HL-60 (cell line): ENCODE results near the gene DNM3.

Source experiments
- DNase-seq, 2 experiments: peaks; one replicate each; pipeline ENCODE4 v3.0.0-alpha.2; 2010 to 2020; ENCODE audit warnings: low read depth in 1 of 2, low spot score in 1 of 2
- H3K27ac ChIP-seq: fragments of 250-450 bp; sonication (Bioruptor Pico); replicated peaks from 2 replicates; pipeline ENCODE4 v1.5.1; 2020; ENCODE audit warnings: mild to moderate bottlenecking, moderate library complexity
- H3K27me3 ChIP-seq: fragments of 250-450 bp; sonication (Bioruptor Pico); 2 replicates; pipeline ENCODE4 v1.5.1; 2021; ENCODE audit warnings: mild to moderate bottlenecking, moderate library complexity; ENCODE audit not compliant: insufficient read depth, poor library complexity, severe bottlenecking
- H3K4me3 ChIP-seq: replicated peaks from 2 replicates; pipeline ENCODE4 v1.5.1; 2011; ENCODE audit warnings: mild to moderate bottlenecking, control low read depth, low read length; ENCODE audit not compliant: insufficient read depth
- GABPA ChIP-seq: IDR thresholded peaks from 2 replicates; pipeline ENCODE4 v1.6.1; 2012; ENCODE audit warnings: low read depth
- POLR2AphosphoS5 ChIP-seq: IDR thresholded peaks from 2 replicates; pipeline ENCODE4 v1.6.1; 2012; ENCODE audit warnings: low read depth
- SPI1 ChIP-seq: IDR thresholded peaks from 2 replicates; pipeline ENCODE4 v1.6.1; 2012; ENCODE audit warnings: low read depth, mild to moderate bottlenecking, borderline replicate concordance
- TF ChIP-seq, protein P1 (sequence below): IDR thresholded peaks from 2 replicates; pipeline ENCODE4 v1.6.1; 2012; ENCODE audit warnings: low read depth; ENCODE audit not compliant: insufficient replicate concordance
- TF ChIP-seq, protein P2 (sequence below): IDR thresholded peaks from one replicate; pipeline ENCODE4 v1.5.1; 2011; ENCODE audit warnings: low read length, control low read depth, inconsistent platforms; ENCODE audit not compliant: insufficient read depth

The DNM3 gene

DNA sequence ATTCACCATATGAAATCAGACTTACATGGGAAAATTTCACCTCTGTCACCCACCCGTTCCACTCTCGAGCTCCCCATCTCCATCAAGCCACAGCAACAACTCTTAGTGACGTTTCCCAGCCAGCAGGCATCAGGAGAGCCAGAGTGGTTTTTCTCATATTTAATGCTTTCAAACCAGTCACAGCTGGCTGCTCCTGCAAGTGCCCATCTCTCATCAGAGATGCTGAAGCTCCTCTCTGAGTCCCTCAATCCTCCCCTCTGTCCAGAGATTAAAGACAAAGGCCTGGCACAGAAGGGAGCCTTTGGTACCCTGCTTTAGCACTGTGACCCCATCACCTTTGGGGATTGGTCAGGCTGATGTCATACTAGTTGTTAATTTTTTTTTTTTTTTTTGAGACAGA lies 277.3 kb downstream of the DNM3 start:
- Histone ChIP-seq H3K4me3 (no peak overlapping the region), H3K27me3 (no peaks in the 10 kb centered on the region), H3K27ac (no peak overlapping the region)
- TF ChIP-seq, protein P1, sequence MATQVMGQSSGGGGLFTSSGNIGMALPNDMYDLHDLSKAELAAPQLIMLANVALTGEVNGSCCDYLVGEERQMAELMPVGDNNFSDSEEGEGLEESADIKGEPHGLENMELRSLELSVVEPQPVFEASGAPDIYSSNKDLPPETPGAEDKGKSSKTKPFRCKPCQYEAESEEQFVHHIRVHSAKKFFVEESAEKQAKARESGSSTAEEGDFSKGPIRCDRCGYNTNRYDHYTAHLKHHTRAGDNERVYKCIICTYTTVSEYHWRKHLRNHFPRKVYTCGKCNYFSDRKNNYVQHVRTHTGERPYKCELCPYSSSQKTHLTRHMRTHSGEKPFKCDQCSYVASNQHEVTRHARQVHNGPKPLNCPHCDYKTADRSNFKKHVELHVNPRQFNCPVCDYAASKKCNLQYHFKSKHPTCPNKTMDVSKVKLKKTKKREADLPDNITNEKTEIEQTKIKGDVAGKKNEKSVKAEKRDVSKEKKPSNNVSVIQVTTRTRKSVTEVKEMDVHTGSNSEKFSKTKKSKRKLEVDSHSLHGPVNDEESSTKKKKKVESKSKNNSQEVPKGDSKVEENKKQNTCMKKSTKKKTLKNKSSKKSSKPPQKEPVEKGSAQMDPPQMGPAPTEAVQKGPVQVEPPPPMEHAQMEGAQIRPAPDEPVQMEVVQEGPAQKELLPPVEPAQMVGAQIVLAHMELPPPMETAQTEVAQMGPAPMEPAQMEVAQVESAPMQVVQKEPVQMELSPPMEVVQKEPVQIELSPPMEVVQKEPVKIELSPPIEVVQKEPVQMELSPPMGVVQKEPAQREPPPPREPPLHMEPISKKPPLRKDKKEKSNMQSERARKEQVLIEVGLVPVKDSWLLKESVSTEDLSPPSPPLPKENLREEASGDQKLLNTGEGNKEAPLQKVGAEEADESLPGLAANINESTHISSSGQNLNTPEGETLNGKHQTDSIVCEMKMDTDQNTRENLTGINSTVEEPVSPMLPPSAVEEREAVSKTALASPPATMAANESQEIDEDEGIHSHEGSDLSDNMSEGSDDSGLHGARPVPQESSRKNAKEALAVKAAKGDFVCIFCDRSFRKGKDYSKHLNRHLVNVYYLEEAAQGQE: no peak
- TF ChIP-seq, protein P2, sequence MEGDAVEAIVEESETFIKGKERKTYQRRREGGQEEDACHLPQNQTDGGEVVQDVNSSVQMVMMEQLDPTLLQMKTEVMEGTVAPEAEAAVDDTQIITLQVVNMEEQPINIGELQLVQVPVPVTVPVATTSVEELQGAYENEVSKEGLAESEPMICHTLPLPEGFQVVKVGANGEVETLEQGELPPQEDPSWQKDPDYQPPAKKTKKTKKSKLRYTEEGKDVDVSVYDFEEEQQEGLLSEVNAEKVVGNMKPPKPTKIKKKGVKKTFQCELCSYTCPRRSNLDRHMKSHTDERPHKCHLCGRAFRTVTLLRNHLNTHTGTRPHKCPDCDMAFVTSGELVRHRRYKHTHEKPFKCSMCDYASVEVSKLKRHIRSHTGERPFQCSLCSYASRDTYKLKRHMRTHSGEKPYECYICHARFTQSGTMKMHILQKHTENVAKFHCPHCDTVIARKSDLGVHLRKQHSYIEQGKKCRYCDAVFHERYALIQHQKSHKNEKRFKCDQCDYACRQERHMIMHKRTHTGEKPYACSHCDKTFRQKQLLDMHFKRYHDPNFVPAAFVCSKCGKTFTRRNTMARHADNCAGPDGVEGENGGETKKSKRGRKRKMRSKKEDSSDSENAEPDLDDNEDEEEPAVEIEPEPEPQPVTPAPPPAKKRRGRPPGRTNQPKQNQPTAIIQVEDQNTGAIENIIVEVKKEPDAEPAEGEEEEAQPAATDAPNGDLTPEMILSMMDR: no peak
- TF ChIP-seq GABPA: no peak
- TF ChIP-seq POLR2AphosphoS5: no peak
- no peak for TF ChIP-seq SPI1
- DNase-seq: no peak

DNA sequence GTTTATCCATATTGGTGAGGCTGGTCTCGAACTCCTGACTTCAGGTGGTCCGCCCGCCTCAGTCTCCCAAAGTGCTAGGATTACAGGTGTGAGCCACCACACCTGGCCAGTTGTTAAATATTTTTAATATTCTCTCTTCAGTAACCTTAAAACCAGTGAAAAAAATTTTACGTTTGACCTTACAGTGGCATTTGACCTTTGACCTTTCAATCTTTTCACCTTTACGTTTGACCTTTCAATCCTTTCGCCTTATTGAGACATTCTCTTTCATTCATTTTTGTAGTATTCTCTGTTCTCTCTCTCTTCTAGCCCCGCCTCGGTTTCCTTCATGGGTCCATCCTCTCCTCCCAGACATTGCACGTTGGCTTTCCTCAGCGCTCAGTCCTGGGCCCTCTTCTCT lies 277.9 kb downstream of the DNM3 start:
- no peak for DNase-seq
- Histone ChIP-seq H3K4me3 (no peak overlapping the region), H3K27me3 (no peaks in the 10 kb centered on the region), H3K27ac (no peak overlapping the region)
- TF ChIP-seq, protein P2: no peak
- TF ChIP-seq POLR2AphosphoS5 (no peak), GABPA (no peak), SPI1 (no peak)
- TF ChIP-seq, protein P1: no peak

DNA sequence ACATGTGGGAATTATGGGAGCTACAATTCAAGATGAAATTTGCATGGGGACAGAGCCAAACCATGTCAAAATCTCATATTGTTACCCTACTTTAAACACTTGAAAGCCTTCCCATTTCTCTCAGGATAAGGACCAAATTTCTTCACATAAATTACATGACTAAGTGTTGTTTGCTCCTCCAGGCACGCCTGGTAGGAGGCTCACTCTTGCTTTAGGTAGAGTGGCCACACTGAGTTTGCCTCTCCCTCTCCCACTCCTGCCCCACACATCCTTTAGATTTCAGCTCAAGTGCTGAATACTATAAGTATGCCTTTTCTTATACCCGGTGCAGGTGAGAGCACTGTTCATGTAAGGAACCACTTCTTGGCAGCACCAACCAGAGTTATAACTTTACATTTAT lies 279.1 kb downstream of the DNM3 start:
- TF ChIP-seq, protein P1: no peak
- TF ChIP-seq SPI1 (no peak), GABPA (no peak), POLR2AphosphoS5 (no peak)
- TF ChIP-seq, protein P2: no peak
- no peaks in the 10 kb centered on the region for H3K27me3 ChIP-seq
- no peak overlapping the region for H3K4me3 ChIP-seq
- no peak for DNase-seq
- no peak overlapping the region for H3K27ac ChIP-seq
